Measurements from ENCODE around the gene IRGC. TPM values are rescaled to one million over a fixed set of nuclear protein-coding genes. Genes with fewer than 3 reads are reported as not detected.
"Not testable (repeated sequence)": the region's sequence is repeated elsewhere in the genome, so short reads cannot be mapped to it uniquely, and the experiment has no call there.

The IRGC gene
- polyA plus RNA-seq, 3 donors: not detected

DNA sequence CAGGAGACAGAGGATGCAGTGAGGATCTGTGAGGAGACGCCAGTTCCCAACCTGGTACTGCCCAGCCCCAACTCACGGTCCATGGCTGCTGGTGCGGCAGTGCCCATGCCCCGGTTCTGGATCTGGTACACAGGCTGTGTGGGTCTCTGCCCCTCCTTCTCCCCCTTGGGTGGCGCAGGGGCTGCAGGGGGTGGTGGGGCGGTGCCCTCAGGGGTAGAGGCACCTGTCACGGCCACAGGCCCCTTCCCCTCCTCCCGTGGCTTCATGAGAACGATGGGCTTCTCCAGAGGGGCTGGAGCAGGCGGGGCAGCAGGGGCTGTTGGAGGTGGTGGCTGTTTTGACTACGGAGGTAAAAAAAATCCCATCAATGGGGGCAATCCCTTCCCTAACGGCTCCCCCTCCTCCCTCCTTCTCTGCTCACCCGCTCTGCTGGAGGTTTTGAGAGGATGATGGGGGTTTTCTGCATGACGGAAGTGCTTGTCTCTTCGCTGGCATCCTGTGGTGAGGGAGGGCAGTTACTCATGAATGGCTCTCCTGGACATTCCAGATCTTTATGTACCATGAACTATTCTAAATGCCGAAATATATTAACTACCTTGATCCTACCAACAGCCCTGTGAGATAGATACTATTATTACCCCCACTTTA is 31.8 kb downstream of the IRGC start:
- no peak for DNase-seq (ENCODE audit: extremely low read depth in 1 of 11, low read depth in 9 of 11, low spot score in 4 of 11)

DNA sequence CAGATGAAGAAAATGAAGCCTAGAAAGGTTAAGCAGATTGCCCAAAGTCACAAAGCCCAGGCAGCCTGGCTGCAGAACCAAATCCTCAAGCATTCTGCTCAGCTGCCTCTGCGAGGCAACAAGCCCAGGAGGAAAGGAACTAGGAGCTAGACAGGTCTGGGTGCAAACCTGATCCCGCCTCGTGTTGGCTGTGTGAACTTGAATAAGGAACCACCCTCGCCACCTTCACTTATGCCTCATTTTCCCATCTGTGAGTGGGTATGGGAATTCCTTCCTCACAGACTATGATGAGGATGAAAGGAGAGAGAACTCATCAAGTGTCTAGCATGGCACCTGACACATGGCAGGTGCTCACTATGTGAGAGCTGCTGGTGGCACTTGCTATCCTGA is 32.3 kb downstream of the IRGC start:
- DNase-seq (ENCODE audit: extremely low read depth in 1 of 11, low read depth in 9 of 11, low spot score in 4 of 11): no peak

DNA sequence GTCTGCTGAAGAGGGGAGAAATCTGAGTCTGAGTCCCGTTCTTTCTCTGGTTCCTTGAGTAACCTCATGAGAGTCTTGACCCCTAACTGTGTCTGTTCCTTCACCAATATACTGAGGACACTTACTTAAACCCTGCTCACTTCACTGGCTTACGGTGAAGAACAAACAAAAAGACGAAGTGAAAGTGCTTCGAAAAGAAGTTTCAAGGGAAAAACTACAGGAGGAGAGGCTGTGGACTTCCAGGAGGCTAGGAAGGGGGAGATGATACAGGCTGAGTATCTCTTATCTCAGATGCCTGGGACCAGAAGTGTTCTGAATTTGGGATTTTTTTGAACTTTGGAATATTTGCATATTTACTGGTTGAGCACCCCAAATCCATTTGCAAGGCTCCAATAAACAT is 32.8 kb downstream of the IRGC start:
- no peak for DNase-seq (ENCODE audit: extremely low read depth in 1 of 11, low read depth in 9 of 11, low spot score in 4 of 11)

DNA sequence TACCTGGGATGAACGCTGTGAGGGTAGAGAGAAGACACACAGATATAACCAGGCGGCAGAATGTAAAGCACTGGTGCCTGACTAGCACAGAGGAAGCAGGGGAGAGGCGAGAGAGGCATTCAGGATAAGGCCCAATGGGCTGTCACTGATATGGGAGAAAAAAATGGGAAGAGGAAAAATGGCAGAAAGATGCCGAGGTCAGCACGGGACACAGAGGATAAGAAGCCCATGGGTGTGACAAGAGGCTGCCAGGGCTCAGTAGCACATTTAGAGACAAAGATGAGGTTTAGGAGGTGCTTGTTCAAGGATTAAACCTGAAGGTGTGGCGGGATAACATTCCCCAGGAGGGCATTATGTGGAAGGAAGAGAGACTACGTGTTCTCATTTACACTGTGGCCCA is 33.3 kb downstream of the IRGC start:
- no peak for DNase-seq (ENCODE audit: extremely low read depth in 1 of 11, low read depth in 9 of 11, low spot score in 4 of 11)

DNA sequence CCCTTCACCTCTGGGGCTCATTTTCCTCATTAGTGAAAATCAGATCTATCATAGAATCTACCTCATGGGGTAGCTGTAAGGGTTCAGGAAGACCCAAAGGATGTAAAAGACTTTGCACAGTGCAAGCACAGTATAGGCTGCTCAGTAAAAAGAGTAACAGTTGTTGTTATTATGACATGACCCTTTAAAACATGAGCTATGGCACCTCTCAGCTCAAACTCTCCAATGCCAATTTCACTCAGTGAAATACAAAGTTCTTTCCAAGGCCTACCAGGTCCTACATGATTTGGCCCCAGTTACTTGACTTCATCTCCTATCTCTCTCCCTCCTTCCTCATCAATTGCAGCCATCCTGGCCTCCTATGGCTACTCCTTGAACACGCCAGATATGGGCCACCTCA is 34.0 kb downstream of the IRGC start:
- no peak for DNase-seq (ENCODE audit: extremely low read depth in 1 of 11, low read depth in 9 of 11, low spot score in 4 of 11)

DNA sequence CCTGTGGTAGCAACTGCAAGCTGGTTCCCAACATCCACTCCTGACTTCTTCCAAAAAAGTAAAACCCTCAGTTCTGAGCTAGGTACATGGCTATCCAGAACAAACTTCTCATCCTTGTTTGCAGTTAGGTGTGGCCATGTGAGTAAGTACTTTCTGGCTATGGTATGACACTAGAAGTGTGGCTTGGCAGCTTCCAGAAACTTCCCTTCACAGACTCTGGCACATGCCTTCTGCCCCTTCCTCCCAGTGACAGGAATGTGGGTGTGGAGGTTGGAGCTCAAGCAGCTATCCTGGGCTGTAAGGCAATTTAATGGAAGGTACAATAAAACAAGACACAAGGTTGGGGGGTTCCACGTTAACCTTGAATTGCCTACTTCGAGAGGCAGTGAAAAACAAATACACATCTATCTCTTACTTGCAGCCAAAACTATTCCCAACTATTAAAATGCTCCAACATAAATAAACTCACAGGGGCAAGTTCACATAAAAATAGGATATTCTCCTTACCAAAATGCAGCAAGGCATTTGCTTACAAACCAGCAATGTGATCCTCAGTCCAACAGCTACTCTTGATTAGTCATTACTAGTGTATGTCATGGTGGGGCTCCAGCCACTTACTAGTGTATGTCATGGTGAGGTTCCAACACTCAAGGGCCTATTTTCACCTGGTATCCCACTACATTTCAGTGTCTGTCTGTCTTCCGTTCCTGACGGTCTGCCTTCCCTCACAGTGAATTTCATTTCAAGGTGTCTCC is 35.8 kb downstream of the IRGC start:
- no peak for DNase-seq (ENCODE audit: extremely low read depth in 1 of 11, low read depth in 9 of 11, low spot score in 4 of 11)

DNA sequence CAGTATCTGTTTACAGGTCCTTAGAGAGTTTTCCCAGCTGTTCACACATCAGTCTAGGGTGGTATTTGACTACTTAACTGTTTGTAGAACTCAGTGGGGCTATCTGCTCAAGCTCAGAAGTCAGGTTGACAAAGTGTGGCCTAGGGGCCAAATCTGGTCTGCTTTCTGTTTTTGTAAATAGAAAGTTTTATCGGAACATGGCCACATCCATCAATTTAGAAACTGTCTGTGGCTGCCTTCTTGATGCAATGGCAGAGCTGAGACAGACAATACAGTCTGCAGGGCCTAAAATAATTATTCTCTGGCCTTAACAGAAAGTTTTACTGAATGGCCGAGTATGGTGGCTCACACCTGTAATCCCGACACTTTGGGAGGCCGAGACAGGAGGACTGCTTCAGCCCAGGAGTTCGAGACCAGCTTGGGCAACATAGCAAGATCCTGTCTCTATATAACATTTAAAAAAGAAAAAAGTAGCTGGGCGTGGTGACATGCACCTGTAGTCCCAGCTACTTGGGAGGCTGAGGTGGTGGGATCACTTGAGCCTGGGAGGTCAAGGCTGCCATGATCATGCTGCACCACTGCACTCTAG is 36.5 kb downstream of the IRGC start:
- no peak for DNase-seq (ENCODE audit: extremely low read depth in 1 of 11, low read depth in 9 of 11, low spot score in 4 of 11)

DNA sequence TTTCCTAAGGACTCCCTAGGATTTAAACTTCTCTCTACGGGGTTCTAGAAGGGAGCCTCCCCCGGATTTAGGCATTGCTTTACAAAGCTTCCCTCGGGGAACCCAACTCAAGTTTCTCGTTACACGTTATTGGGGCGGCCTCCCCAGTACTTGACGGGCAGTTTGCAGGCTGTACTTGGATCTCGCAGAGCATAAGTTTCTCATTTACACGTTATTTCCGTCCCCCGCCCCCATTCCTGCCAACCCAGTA is 38.3 kb downstream of the IRGC start:
- no peak for DNase-seq (ENCODE audit: extremely low read depth in 1 of 11, low read depth in 9 of 11, low spot score in 4 of 11)

DNA sequence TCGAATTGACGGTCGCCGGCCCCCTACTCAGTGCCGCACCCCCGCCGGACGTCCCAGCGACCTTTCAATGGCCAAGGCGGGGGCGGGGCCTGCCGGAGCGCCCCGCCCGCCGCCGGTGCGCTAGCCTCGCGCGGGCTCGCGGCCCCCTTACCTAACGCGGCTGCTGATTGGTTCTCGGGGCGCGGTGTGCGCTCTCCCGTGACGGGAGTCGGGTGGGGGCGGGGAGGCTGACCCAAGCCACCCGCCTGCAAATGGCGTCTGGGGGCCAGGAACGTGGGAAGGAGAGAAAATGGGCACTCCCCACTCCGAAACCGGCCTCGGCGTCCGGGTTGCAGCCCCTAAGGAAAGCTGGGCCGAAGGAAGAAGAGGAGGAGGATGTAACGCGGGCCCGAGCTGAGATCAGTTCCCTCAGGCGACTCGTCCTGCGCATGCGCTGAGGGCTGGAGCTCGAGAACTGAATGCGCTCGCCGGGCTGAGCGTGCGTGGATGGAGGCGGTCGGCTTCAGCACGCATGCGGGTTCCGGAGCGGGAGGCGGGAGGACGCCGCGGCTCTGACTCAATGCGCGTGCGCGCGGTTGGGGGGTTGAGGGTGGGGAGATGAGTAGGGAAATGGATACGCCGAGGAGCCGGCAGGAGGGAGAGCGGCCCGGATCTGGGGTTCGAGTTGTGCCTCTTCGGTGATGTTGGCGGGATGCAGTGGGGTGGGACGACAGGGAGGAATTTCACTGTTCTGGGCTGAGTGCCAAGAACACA is 38.8 kb downstream of the IRGC start, which contains the start of gene SMG9:
Gene SMG9, minus strand, starts transcription at position 460 of the 753 bp plus-strand sequence. CDS start 4,221 bp downstream, outside the sequence.
- peak; percentile 91 to 99 (median 98) for DNase-seq (ENCODE audit: extremely low read depth in 1 of 11, low read depth in 9 of 11, low spot score in 4 of 11)

DNA sequence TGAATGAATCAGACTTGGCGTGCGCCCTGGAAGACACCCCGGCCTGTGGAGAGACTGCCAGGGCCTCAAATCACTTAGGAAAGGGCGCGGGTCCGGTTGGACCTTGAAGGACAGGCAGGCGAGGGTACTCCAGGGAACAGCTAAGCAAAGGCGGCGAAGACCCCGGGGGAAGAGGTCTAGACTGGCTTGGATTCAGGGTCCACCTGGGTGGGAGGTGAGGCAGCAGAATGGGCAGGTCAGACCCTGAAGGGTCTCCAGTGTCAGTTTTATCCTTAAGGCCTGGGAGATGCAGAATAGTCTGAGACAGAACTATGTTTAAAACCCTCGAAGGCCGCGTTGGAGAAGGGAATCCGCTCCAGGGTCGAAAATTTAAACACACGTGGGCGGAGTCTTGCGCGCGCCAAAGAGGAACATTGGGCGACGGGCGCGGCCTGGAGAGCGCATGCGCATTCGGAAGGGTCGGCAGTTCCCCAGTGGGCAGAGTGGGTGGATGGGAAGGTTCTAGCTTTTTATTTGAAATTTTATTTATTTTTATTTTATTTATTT is 39.5 kb downstream of the IRGC start:
- peak in 9 of 11 donors; percentile 55 to 71 (median 65) for DNase-seq (ENCODE audit: extremely low read depth in 1 of 11, low read depth in 9 of 11, low spot score in 4 of 11)

DNA sequence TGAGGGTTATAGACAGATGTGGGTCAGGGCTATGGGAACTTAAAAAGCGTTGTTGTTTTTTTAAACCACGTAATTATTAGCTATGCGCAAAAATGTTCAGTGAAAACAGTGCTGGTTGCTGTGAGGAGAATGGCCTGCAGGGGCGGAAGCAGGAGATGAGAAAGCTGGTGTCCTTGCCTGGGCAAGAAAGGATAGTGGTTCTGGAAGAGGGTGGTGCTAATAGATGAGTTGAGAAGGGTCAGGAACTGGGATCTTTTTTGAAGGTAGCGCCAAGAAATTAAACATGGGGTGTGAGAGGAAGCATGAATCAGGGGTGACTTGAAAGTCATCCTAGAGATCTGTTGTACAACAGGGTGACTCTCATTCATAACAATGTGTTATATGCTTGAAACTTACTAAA is 43.6 kb downstream of the IRGC start:
- no peak for DNase-seq (ENCODE audit: extremely low read depth in 1 of 11, low read depth in 9 of 11, low spot score in 4 of 11)

DNA sequence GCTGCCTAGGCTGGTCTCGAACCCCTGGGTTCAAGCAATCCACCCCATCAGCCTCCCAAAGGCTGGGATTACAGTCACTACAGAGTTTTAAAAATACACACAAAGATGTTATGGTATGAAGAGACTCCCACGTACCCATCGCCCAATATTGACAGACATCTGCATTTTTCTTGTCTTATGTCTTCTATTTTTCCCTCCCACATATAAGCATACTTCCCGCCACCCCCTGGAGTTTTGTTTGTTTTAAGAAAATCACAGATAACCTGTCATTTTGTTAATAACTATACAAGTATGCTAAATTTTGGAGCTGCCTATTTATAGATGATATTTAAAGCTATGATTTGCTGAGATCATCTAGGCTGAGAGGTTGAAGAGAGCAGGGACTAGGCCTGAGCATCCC is 45.1 kb downstream of the IRGC start:
- no peak for DNase-seq (ENCODE audit: extremely low read depth in 1 of 11, low read depth in 9 of 11, low spot score in 4 of 11)

DNA sequence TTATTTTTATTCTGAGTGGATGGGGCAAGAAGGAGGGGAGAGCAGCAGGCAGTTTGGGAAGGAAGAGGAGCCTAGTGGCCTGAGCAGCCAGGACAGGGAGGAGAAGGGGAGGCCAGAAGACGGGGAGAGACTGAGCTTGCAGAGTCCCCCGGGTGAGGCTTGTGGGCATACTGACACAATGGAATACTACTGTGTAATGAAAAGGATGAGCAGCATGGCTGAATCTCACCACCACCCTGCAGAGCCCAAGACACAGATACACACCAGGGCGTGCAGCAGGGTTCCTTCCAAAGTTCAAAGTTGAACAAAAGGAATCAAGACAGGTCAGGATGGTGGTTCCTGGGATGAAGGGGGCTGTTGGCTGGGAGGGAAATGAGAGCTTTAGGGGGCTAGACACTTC is 46.9 kb downstream of the IRGC start:
- DNase-seq (ENCODE audit: extremely low read depth in 1 of 11, low read depth in 9 of 11, low spot score in 4 of 11): no peak

DNA sequence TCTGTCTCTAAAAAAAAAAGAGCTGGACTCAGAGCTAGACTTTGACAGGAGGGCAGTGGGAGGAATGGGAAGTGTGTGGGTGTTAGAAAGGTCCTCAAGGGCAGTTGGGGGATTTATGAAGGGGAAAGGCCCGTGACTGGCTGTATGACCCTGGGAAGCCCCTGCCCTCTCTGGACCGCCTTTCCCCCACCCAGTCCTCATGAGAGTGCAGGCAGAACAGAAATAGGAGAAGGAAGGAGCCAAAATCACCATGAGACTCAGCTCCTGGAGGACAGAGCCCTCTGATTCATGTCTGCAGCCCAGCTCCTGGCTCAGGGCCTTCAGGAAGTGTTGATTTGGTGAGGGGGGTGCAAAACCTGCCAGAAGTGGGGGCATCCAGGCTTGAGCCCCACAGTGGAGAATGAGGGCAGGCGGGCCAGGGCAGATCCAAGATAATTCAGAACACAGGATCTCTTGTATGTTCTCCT is 47.6 kb downstream of the IRGC start:
- DNase-seq (ENCODE audit: extremely low read depth in 1 of 11, low read depth in 9 of 11, low spot score in 4 of 11): no peak

DNA sequence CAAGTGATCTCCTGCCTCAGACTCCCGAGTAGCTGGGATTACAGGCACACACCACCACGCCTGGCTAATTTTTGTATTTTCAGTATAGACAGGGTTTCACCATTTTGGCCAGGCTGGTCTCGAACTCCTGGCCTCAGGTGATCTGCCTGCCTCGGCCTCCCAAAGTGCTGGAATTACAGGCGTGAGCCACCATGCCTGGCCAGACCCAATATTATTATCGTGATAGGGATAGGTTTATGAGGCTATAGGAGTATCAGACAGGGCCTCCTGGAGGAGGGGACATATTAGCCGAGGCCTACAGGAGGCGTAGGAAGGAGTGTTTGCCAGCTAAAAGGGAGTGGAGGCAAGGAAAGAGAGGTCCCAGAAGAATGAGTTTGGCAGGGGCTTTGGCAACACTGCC is 48.8 kb downstream of the IRGC start:
- DNase-seq (ENCODE audit: extremely low read depth in 1 of 11, low read depth in 9 of 11, low spot score in 4 of 11): not testable (repeated sequence)

DNA sequence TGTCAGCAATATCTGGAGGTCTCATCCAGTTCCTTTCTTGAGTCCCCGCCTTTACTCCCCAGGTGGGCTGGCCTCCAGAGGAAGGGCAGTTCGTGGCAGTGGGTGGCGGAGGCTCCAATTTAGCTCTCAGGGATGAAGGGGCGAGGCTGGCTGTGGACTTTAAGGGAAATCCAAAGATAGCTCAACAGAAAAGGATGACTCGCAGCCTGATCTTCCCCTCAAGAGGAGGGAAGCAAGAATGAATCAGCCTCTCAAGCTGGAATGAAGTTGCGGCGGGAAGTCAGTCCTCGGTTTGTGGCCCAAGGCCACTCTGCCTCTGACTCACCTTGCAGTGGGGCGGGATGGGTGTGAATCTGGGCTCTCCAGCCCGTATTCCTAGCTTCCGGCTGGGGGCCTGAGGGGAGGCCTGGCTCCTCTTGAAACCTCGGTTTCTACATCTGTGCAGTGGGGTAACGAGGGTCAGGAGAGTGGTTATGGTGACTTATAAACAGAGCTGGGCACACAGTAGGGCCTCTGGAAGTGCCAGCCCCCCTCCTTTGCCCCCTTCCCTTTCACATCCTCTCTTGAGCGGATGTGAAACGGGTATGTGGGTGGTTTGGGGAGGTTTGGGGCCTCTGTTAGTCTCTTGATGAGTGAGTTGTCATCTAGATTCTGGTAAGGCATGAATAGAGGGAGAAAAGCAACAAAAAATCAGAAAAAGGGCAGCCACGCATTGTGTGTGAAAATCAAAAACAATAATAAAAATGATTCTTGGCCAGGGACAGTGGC is 49.4 kb downstream of the IRGC start:
- DNase-seq (ENCODE audit: extremely low read depth in 1 of 11, low read depth in 9 of 11, low spot score in 4 of 11): no peak

DNA sequence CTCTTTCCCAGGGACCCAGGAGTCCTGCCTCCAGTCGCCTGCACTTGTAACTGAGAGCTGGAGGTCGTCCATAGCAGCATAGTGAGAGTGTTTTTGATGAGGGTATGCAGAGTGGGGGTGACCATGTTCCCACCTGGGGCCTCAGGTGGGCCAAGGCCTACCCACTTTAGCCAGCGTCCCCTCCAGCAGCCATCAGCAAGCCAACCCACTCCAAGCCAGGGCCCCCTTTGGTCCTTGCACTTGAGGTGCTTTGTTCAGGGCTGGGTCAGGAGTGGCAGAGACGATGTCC is 50.8 kb downstream of the IRGC start:
- DNase-seq (ENCODE audit: extremely low read depth in 1 of 11, low read depth in 9 of 11, low spot score in 4 of 11): no peak

DNA sequence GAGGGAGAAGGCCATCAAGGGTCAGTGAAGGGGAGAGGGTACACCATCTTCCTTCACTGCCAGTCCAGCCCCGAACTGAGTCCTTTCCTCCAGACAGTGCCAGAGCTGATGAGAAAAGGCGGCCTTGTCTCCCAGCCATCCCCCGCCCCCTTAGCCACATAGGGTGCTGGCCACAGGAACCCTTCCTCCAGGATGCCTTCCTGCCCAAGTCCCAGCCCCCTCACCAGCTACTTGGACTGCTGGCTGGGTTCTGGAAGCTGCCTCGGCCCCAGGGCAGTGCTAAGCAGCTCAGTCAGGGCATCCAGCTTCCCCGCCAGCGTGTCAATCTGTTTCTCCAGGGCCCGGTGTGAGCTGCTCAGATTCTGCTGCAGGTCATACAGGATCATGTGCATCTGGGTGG is 51.4 kb downstream of the IRGC start:
- no peak for DNase-seq (ENCODE audit: extremely low read depth in 1 of 11, low read depth in 9 of 11, low spot score in 4 of 11)

DNA sequence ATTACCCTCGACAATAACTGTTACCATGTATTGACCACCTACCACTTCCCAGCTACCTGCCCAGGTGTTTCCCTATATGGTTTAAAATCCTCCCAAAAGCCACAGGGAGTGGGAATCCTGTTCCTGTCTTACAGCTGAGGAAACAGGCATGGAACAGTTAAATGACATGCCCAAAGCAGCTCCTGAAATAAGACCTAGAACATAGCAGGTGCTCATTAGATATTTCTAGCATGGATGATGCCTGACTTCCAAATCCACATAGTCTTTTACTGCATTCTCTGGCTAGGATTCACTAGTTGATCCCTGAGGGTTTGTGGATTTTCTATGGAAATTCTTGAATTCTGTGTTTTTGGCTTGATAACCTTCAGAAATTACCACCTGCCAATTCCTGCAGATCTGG is 51.9 kb downstream of the IRGC start:
- DNase-seq (ENCODE audit: extremely low read depth in 1 of 11, low read depth in 9 of 11, low spot score in 4 of 11): no peak
